ENCODE measurements around the gene SLC51A.
A peak's percentile ranks its signal among the peaks of the same experiment; 100 is the strongest.
"Not testable (repeated sequence)": the region's sequence is repeated elsewhere in the genome, so short reads cannot be mapped to it uniquely, and the experiment has no call there.

Gene SLC51A

DNA sequence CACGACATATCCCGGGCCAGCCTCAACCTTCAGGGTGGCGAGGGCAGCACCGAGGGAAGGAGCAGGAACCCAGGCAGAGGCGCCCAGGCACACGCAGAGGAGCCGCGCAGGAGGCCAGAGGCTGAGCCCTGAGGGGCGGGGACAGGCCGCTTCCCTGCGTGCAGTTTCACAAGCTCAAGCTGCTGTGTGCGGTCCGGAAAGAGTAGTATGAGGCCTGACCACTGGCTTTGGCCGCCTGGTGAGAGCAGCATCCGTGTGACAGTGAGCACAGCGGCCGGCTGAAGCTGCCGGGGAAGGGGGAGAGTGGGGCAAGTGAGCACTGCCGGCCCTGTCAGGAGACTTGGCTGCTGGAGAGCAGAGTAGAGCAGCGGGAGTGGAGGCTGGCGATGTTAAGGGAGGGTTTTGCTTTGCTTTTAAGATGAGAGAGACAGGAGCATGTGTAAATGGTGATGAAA lies 13.8 kb upstream of the SLC51A start:
- no peak overlapping the region for H3K4me3 ChIP-seq (ENCODE audit: low read depth, low read length)
- TF ChIP-seq, protein P1, sequence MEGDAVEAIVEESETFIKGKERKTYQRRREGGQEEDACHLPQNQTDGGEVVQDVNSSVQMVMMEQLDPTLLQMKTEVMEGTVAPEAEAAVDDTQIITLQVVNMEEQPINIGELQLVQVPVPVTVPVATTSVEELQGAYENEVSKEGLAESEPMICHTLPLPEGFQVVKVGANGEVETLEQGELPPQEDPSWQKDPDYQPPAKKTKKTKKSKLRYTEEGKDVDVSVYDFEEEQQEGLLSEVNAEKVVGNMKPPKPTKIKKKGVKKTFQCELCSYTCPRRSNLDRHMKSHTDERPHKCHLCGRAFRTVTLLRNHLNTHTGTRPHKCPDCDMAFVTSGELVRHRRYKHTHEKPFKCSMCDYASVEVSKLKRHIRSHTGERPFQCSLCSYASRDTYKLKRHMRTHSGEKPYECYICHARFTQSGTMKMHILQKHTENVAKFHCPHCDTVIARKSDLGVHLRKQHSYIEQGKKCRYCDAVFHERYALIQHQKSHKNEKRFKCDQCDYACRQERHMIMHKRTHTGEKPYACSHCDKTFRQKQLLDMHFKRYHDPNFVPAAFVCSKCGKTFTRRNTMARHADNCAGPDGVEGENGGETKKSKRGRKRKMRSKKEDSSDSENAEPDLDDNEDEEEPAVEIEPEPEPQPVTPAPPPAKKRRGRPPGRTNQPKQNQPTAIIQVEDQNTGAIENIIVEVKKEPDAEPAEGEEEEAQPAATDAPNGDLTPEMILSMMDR (IDR thresholded peaks at IDR 0.05; ENCODE audit: low read depth, low read length) = no peak

DNA sequence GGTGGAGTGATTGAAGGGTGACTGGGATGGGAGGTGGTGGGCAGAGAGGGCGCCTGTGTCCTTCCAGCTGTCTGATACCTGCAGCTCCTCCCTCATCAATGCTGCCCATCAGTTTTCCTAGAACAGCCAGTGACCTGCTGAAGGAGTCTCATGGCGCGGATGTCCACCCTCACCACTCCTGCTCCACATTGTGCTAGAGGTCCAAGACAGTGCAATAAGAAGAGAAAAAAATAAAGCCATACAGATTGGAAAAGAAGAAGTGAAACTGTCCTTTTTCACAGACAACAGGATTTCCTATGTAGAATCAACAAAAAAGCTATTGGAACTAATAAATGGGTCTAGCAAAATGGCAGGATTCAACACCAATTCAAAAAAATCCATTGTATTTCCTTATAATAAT lies 12.5 kb upstream of the SLC51A start:
- H3K4me3 ChIP-seq (ENCODE audit: low read depth, low read length) = no peak overlapping the region

DNA sequence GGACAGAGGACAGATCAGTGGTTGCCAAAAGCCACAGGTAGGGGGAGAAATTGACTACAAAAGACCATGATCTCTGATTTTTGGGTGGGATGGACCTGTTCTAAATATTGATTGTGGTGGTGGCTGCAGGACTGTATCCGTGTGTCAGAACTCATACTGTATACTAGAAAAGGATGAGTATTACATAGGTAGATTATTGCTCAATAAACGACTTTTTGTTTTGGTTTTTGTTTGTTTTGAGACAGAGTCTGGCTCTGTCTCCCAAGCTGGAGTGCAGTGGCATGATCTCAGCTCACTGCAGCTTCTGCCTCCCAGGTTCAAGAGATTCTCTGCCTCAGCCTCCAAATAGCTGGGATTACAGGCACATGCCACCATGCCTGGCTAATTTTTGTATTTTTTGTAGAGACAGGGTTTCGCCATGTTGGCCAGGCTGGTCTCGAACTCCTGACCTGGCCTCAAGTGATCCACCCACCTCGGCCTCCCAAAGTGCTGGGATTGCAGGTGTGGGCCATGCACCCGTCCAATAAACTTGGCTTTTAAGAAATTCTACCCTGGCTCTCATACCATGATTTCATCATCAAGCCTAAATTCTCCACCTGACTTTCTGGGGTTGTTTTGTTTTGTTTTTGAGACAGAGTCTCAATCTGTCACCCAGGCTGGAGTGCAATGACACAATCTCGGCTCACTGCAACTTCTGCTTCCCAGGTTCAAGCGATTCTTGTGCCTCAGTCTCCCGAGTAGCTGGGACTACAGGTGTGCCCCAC lies 10.7 kb upstream of the SLC51A start:
- not testable (repeated sequence) for H3K4me3 ChIP-seq (ENCODE audit: low read depth, low read length)

More for the DNA sequence above, 12.5 kb upstream of the SLC51A start:
- TF ChIP-seq, protein P1 (IDR thresholded peaks at IDR 0.05; ENCODE audit: low read depth, low read length) = no peak

DNA sequence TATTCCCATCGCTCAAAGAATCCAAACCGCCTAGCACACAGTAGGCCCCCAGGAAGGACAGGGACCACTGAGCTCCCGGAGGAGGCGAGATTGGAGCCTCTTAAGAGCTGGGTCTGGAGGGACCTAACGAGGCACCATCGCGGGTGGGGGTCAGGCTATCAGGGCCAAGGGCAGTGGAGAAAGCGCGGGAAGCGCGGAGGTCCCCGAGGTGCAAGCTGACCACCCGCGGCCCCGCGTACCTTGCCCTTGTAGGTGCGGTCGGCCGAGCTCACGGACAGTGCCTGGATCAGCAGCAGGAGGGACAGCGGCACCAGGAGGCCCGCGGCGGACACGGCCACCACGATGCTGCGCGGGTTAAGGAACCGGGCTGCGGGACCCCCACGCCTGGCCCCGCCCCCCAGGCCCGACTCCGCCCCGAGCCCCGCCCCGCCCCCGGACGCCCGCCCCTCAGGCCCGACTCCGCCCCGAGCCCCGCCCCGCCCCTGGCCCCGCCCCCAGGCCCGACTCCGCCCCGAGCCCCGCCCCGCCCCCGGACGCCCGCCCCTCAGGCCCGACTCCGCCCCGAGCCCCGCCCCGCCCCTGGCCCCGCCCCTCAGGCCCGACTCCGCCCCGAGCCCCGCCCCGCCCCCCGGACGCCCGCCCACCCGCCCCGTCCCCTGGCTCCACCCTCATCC lies 9.0 kb upstream of the SLC51A start:
- H3K4me3 ChIP-seq (ENCODE audit: low read depth, low read length) = peak overlapping the region; percentile 21; the same call in 1 of the 2 replicates
- TF ChIP-seq, protein P1 (IDR thresholded peaks at IDR 0.05; ENCODE audit: low read depth, low read length) = no peak

DNA sequence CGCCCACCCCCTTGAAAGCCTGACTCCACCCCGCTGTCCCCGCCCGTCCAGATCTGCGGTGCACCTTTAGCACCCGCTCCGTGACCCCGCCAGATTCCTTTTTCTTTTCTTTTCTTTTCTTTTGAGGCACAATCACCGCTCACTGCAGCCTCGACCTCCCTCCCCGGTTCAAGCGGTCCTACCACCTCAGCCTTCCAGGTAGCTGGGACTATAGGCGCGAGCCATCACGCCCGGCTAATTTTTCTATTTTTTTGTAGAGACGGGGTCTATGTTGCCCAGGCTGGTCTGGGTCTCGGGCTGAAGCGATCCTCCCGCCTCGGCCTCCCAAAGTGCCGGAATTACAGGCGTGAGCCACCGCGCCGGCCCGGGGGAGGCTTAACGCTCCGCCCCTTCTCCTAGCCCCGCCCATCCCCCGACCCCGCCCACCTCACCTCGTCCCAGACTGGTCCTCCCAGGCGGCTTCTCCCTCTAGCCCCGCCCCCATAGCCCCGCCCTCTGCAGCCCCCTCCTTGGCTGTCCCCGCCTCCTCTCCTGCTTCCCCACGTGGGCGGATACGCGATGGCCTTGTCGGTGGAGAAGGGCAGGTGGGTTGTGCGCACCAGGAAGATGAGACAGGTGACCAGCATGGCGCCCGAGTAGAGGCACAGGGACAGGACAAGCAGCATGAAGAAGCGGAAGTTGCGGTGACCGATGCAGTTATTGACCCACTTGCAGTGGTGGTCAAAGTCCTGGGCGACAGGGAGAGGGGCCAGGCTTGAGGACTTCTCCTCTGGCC lies 8.3 kb upstream of the SLC51A start:
- TF ChIP-seq, protein P1 (IDR thresholded peaks at IDR 0.05; ENCODE audit: low read depth, low read length) = no peak
- H3K4me3 ChIP-seq (ENCODE audit: low read depth, low read length) = peak overlapping the region; percentile 41

DNA sequence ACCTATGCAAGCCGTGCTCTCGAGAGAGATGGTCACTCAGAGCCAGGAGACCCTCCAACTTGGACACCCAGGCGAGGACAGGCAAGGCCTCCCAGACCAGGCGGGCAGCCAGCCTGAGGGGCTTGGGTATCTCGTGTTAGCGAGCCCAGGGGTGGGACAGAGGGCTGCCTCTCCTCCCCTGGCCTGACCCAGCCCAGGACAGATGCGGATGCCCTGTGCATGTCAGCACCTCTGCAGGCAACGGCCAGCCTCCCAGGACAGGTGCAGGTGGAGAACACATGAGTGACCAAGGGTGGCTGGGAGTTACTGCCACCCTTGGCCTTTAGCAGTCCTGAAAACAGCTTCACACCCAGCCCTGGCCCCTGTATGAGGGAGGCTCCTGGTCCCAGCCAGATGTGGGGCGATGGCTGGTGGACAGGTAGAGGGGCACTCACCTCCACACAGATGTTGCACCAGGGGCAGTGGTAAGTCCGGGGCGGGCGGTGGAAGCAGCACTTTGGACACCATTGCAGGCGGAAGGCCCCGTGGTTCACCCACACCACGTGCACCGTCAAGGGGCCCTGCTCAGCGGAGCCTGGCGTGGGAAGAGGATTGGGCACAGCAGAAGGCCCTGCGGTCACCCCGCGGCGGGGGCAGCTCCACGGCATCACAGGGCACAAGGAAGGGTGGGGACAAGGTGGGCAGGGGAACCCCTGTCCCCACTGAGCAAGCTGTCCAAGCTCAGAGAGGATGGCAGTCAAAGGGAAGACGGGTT lies 7.2 kb upstream of the SLC51A start:
- H3K4me3 ChIP-seq (ENCODE audit: low read depth, low read length) = no peak overlapping the region
- TF ChIP-seq, protein P1 (IDR thresholded peaks at IDR 0.05; ENCODE audit: low read depth, low read length) = no peak

DNA sequence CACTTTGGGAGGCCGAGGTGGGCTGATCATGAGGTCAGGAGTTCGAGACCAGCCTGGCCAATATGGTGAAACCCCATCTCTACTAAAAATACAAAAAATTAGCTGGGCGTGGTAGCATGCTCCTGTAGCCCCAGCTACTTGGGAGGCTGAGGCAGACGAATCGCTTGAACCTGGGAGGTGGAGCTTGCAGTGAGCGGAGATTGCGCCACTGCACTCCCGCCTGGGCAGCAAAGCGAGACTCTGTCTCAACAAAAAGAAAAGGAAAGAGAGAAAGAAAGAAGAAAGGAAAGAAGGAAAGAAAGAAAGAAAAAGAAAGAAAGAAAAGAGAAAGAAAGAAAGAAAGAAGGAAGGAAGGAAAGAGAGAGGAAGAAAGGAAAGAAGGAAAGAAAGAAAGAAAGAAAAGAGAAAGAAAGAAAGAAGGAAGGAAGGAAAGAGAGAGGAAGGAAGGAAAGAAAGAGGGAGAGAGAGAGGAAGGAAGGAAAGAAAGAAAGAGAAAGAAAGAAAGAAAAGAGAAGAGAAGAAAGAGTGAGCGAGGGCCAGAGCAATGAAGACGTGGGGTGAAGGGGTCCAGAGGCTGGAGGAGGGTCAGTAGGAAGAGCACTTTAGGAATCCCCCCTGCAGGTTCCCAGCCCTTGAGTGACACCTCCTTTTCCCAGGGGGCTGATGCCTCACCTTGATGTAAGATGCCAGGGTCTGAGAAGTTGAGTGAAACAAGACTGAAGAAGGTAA lies 6.2 kb upstream of the SLC51A start:
- not testable (repeated sequence) for H3K4me3 ChIP-seq (ENCODE audit: low read depth, low read length)

All from WI38 (cell line).